Keratinocyte (primary cell): Measurements from ENCODE around the gene PTPRB. TPM values are rescaled to one million over a fixed set of nuclear protein-coding genes. Genes with fewer than 3 reads are reported as not detected.

Source experiments
- DNase-seq: peaks from one replicate; pipeline ENCODE4 v3.0.0-alpha.2; 2011; ENCODE audit warnings: low read depth, missing footprints, low spot score
- FAIRE-seq: peaks from 2 replicates; lab custom pipeline; 2011; peaks lifted over from hg19 to GRCh38; lab: Jason Lieb, UNC
- H2AFZ ChIP-seq: 2 replicates; pipeline ENCODE4 v1.6.0; 2012; ENCODE audit warnings: low read length, control low read depth, inconsistent platforms; ENCODE audit not compliant: control insufficient read depth
- H3K27ac ChIP-seq: 2 replicates; pipeline ENCODE4 v1.5.1; 2011; ENCODE audit warnings: low read length; ENCODE audit not compliant: control insufficient read depth, insufficient read depth
- H3K27me3 ChIP-seq: 3 replicates; pipeline ENCODE4 v1.6.0; 2011; ENCODE audit warnings: low read length; ENCODE audit not compliant: control insufficient read depth, insufficient read depth; ENCODE audit errors: extremely low read depth
- H3K36me3 ChIP-seq, 2 experiments: 2 replicates in 1 of 2; 3 replicates in 1 of 2; pipeline ENCODE4 v1.5.1; 2011; ENCODE audit warnings: low read length in 2 of 2, mild to moderate bottlenecking in 1 of 2; ENCODE audit not compliant: control insufficient read depth in 2 of 2, insufficient read depth in 2 of 2; ENCODE audit errors: extremely low read depth in 1 of 2
- H3K4me1 ChIP-seq: 3 replicates; pipeline ENCODE4 v1.5.1; 2011; ENCODE audit warnings: low read length; ENCODE audit not compliant: control insufficient read depth, insufficient read depth; ENCODE audit errors: extremely low read depth
- H3K4me2 ChIP-seq: 3 replicates; pipeline ENCODE4 v1.6.0; 2011; ENCODE audit warnings: low read depth, low read length; ENCODE audit not compliant: control insufficient read depth, insufficient read depth; ENCODE audit errors: extremely low read depth
- H3K4me3 ChIP-seq, 3 experiments: fragments of 200-600 bp in 1 of 3; sonication (generic) in 1 of 3; 2 replicates in 2 of 3; 3 replicates in 1 of 3; pipeline ENCODE4 v1.5.1; 2011 to 2016; ENCODE audit warnings: low read length in 3 of 3, mild to moderate bottlenecking in 3 of 3, control low read depth in 2 of 3, inconsistent platforms in 1 of 3, low read depth in 1 of 3, mixed read lengths in 1 of 3, mixed run types in 1 of 3, moderate library complexity in 1 of 3; ENCODE audit not compliant: control insufficient read depth in 2 of 3, insufficient read depth in 2 of 3; ENCODE audit errors: extremely low read depth in 1 of 3
- H3K79me2 ChIP-seq: 2 replicates; pipeline ENCODE4 v1.6.0; 2012; ENCODE audit warnings: low read length; ENCODE audit not compliant: control insufficient read depth, insufficient read depth
- H3K9ac ChIP-seq: 3 replicates; pipeline ENCODE4 v1.6.0; 2011; ENCODE audit warnings: low read length; ENCODE audit not compliant: control insufficient read depth, insufficient read depth; ENCODE audit errors: extremely low read depth
- H3K9me1 ChIP-seq: 3 replicates; pipeline ENCODE4 v1.6.0; 2011; ENCODE audit warnings: low read length; ENCODE audit not compliant: control insufficient read depth, insufficient read depth; ENCODE audit errors: extremely low read depth
- H3K9me3 ChIP-seq: 2 replicates; pipeline ENCODE4 v1.5.1; 2012; ENCODE audit warnings: low read depth, low read length; ENCODE audit not compliant: control insufficient read depth
- H4K20me1 ChIP-seq: 3 replicates; pipeline ENCODE4 v1.6.0; 2011; ENCODE audit warnings: low read length; ENCODE audit not compliant: control insufficient read depth, insufficient read depth; ENCODE audit errors: extremely low read depth
- EZH2 ChIP-seq: IDR thresholded peaks from one replicate; pipeline ENCODE4 v1.6.1; 2012; ENCODE audit warnings: inconsistent platforms, mild to moderate bottlenecking, low read length, moderate library complexity
- dilution Hi-C: fragments of 300-500 bp; cut with MboI; formaldehyde crosslinking; loops from one replicate; pipeline ENCODE4 v1.7.0; 2020; ENCODE audit warnings: low sequenced_read_pairs; ENCODE audit not compliant: extremely low pct_ligation_motif_present
- polyA plus RNA-seq, 5 experiments: library from polyadenylated mRNA; depleted of rRNA in 3 of 5; stranded (reverse) in 3 of 5; stranded (forward) in 1 of 5; unstranded in 1 of 5; fragments of >200 nt; gene quantifications; 1 replicate in 1 of 5; 2 replicates in 3 of 5; 3 replicates in 1 of 5; pipeline versions ENCODE4 v1.2.1 to v1.2.3, GENCODE V29; 2011 to 2012; ENCODE audit warnings: missing spikeins in 2 of 5, low read depth in 1 of 5, low replicate concordance in 1 of 5
- TF ChIP-seq, protein P1 (sequence below), 3 experiments: IDR thresholded peaks in 1 of 3; conservative IDR thresholded peaks in 1 of 3; optimal IDR thresholded peaks in 1 of 3; 2 replicates in 2 of 3; 3 replicates in 1 of 3; pipeline versions ENCODE3 to v1.5.1; 2011; ENCODE audit warnings: low read length in 3 of 3, mild to moderate bottlenecking in 3 of 3, moderate library complexity in 2 of 3, control low read depth in 1 of 3, inconsistent platforms in 1 of 3; ENCODE audit not compliant: insufficient read depth in 2 of 3; ENCODE audit errors: extremely low read depth in 1 of 3

The PTPRB gene
- polyA plus RNA-seq, 1 donor (not counting 4 experiments of a cell fraction or from before 2014, with no cell fraction given) = 0.46 TPM

DNA sequence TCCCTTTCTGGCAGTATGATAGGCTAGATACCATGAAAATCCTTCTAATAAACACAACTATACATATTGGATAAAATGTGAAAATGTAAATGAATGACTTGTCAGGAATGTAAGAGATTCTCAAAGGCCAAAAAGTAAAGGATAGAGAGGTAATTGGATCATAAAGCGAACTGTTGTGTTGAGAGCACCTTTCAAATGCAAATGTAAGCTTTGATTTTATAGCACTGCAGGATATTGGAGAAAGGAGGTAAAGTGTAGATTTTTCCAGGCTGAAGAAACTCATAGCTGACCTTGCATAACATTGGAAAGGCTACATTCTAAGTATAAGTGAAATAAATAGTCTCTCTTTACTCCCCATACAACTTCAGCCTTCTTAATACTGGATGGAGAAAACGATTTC is 54.0 kb downstream of the PTPRB start:
- Histone ChIP-seq H3K27ac (no peak overlapping the region), H3K9me1 (no peaks in the 10 kb centered on the region), H3K4me3 (no peak overlapping the region), H3K4me1 (no peaks in the 10 kb centered on the region), H3K9ac (no peak overlapping the region), H3K36me3 (no peaks in the 10 kb centered on the region), H3K79me2 (no peaks in the 10 kb centered on the region), H3K27me3 (no peaks in the 10 kb centered on the region), H2AFZ (no peak overlapping the region), H3K4me2 (no peak overlapping the region), H3K9me3 (no peaks in the 10 kb centered on the region), H4K20me1 (no peaks in the 10 kb centered on the region)
- FAIRE-seq (no peak), DNase-seq (no peak)
- TF ChIP-seq EZH2 = no peak
- TF ChIP-seq, protein P1, sequence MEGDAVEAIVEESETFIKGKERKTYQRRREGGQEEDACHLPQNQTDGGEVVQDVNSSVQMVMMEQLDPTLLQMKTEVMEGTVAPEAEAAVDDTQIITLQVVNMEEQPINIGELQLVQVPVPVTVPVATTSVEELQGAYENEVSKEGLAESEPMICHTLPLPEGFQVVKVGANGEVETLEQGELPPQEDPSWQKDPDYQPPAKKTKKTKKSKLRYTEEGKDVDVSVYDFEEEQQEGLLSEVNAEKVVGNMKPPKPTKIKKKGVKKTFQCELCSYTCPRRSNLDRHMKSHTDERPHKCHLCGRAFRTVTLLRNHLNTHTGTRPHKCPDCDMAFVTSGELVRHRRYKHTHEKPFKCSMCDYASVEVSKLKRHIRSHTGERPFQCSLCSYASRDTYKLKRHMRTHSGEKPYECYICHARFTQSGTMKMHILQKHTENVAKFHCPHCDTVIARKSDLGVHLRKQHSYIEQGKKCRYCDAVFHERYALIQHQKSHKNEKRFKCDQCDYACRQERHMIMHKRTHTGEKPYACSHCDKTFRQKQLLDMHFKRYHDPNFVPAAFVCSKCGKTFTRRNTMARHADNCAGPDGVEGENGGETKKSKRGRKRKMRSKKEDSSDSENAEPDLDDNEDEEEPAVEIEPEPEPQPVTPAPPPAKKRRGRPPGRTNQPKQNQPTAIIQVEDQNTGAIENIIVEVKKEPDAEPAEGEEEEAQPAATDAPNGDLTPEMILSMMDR (optimal IDR thresholded peaks at IDR 0.05 in 1 of 3, IDR thresholded peaks at IDR 0.05 in 1 of 3, conservative IDR thresholded peaks at IDR 0.05 in 1 of 3; ENCODE audit: extremely low read depth in 1 of 3, insufficient read depth in 2 of 3, low read length in 3 of 3) = no peak
- dilution Hi-C loops = no loop called here

DNA sequence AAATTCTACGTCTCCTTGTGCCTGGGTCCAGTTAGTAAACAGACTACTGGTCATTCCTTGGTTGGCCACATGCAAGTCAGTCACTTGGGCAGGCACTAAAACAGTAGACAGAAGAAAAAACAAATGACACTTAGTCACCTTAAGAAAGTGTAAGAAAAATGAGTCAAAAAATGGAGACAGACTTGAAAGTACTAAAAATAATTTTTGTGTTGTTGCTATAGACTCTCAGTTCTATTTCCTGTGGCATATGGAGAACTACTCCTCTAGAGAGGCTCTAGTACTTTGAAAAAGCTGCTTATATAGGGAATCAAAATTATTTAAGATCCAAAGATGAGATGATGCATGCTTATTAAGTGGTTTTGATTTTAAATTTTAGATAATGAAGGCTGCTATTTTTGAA is 56.0 kb downstream of the PTPRB start:
- Histone ChIP-seq H3K9me1 (no peaks in the 10 kb centered on the region), H3K27ac (no peak overlapping the region), H3K9ac (no peak overlapping the region), H3K27me3 (no peaks in the 10 kb centered on the region), H3K9me3 (no peaks in the 10 kb centered on the region), H3K79me2 (no peaks in the 10 kb centered on the region), H2AFZ (no peak overlapping the region), H3K4me3 (no peak overlapping the region), H3K4me2 (no peak overlapping the region), H3K4me1 (no peaks in the 10 kb centered on the region), H4K20me1 (no peaks in the 10 kb centered on the region), H3K36me3 (no peaks in the 10 kb centered on the region)
- FAIRE-seq (no peak), DNase-seq (no peak)
- TF ChIP-seq, protein P1 (optimal IDR thresholded peaks at IDR 0.05 in 1 of 3, IDR thresholded peaks at IDR 0.05 in 1 of 3, conservative IDR thresholded peaks at IDR 0.05 in 1 of 3; ENCODE audit: extremely low read depth in 1 of 3, insufficient read depth in 2 of 3, low read length in 3 of 3) = no peak
- TF ChIP-seq EZH2 = no peak
- dilution Hi-C loops = no loop called here
